Gastroesophageal sphincter (tissue), 3 donors: ENCODE results near the gene AKAP9.

Source experiments
- EP300 ChIP-seq: sonication (generic); formaldehyde crosslinking; IDR thresholded peaks from one replicate; pipeline ENCODE4 v1.6.1; 2017; ENCODE audit warnings: antibody characterized with exemption, mild to moderate bottlenecking
- TF ChIP-seq, protein P1 (sequence below), 4 experiments: fragments of 200-600 bp in 2 of 4; fragments of 450-650 bp in 2 of 4; sonication (generic) in 1 of 4; IDR thresholded peaks; one replicate each; pipeline ENCODE4 v1.5.1; 2017 to 2019; ENCODE audit warnings: antibody characterized with exemption in 4 of 4, mild to moderate bottlenecking in 2 of 4, moderate library complexity in 2 of 4

GRCh38 chr7:92095380-92095779 is 154.7 kb downstream of the AKAP9 start:
- TF ChIP-seq, protein P1, sequence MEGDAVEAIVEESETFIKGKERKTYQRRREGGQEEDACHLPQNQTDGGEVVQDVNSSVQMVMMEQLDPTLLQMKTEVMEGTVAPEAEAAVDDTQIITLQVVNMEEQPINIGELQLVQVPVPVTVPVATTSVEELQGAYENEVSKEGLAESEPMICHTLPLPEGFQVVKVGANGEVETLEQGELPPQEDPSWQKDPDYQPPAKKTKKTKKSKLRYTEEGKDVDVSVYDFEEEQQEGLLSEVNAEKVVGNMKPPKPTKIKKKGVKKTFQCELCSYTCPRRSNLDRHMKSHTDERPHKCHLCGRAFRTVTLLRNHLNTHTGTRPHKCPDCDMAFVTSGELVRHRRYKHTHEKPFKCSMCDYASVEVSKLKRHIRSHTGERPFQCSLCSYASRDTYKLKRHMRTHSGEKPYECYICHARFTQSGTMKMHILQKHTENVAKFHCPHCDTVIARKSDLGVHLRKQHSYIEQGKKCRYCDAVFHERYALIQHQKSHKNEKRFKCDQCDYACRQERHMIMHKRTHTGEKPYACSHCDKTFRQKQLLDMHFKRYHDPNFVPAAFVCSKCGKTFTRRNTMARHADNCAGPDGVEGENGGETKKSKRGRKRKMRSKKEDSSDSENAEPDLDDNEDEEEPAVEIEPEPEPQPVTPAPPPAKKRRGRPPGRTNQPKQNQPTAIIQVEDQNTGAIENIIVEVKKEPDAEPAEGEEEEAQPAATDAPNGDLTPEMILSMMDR (IDR thresholded peaks at IDR 0.05), result no peak
- no peak for TF ChIP-seq EP300
